RWPE1 (cell line): Measurements from ENCODE around the gene TIE1.

Experiments
- CTCF ChIA-PET: fragments of 350-600 bp; sonication (Branson Sonifier 250); formaldehyde crosslinking; extraction: SDS; loops from one replicate; lab custom pipeline; 2021; lab: Yijun Ruan, JAX
- POLR2A ChIA-PET: fragments of 400-600 bp; formaldehyde crosslinking; extraction: SDS; loops from one replicate; lab custom pipeline; 2020; ENCODE audit warnings: antibody characterized with exemption; ENCODE audit not compliant: low non-redundant PET; lab: Yijun Ruan, JAX
- DNase-seq: peaks from one replicate; pipeline ENCODE4 v3.0.0; 2012; ENCODE audit warnings: low spot score
- H3K27ac ChIP-seq: fragments of 450-650 bp; 2 replicates; pipeline ENCODE4 v1.5.1; 2017
- CTCF ChIP-seq: fragments of 450-650 bp; conservative IDR thresholded peaks from 2 replicates; pipeline ENCODE4 v1.5.1; 2017; ENCODE audit warnings: low read depth, mild to moderate bottlenecking

The TIE1 gene

GRCh38 chr1:43365678-43366077 is 64.9 kb downstream of the TIE1 start:
- H3K27ac ChIP-seq, result peak overlapping the region; percentile 96
- POLR2A ChIA-PET, result no interaction called here
- CTCF ChIA-PET, result interaction anchor here (1.3 kb wide), 1 partner anchor 80 kb away, joined by 4 read pairs; the partner anchor contains the start of gene C1orf210
- no peak for TF ChIP-seq CTCF
- no peak for DNase-seq

GRCh38 chr1:43366179-43366578 is 65.4 kb downstream of the TIE1 start:
- ChIA-PET CTCF (interaction anchor here (1.3 kb wide), 1 partner anchor 80 kb away, joined by 4 read pairs; the partner anchor contains the start of gene C1orf210), POLR2A (no interaction called here)
- TF ChIP-seq CTCF, result no peak
- peak overlapping the region; percentile 96 for H3K27ac ChIP-seq
- DNase-seq, result peak; percentile 73

GRCh38 chr1:43366601-43367025 is 65.8 kb downstream of the TIE1 start:
- CTCF ChIA-PET, result interaction anchor here (1.3 kb wide), 1 partner anchor 81 kb away, joined by 4 read pairs; the partner anchor contains the start of gene C1orf210
- TF ChIP-seq CTCF, result no peak
- H3K27ac ChIP-seq, result peak overlapping the region; percentile 96
- POLR2A ChIA-PET, result no interaction called here
- no peak for DNase-seq

- DNase-seq, result peak; percentile 75
- ChIA-PET POLR2A (interaction anchor here (1.2 to 1.4 kb wide), 2 partner anchors 9 to 87 kb away, joined by 5 to 7 read pairs; partner anchors contain the start of genes CDC20 and HYI), CTCF (interaction anchor here (1.0 to 1.7 kb wide), 3 partner anchors 9 to 82 kb away, joined by 3 to 6 read pairs (median 4); partner anchors contain the start of gene C1orf210)
- TF ChIP-seq CTCF, result no peak
- H3K27ac ChIP-seq, result peak overlapping the region; percentile 96
These were observed 66.5 kb downstream of the TIE1 start for GRCh38 chr1:43367026-43367903.

GRCh38 chr1:43367904-43368645 is 67.3 kb downstream of the TIE1 start, which contains the start of gene ELOVL1:
Gene ELOVL1, minus strand, starts transcription at chr1:43368011. Its CDS starts 2,402 bp downstream, at chr1:43365609.
- ChIA-PET CTCF (interaction anchor here (1.0 to 1.7 kb wide), 3 partner anchors 10 to 141 kb away, joined by 3 to 6 read pairs (median 4); no protein-coding TSS in a partner anchor), POLR2A (interaction anchor here (1.0 to 1.4 kb wide), 3 partner anchors 10 to 86 kb away, joined by 4 to 7 read pairs (median 5); partner anchors contain the start of genes CDC20 and HYI)
- peak within 1 kb of the TSS; percentile 96 for H3K27ac ChIP-seq
- no peak; the same call in 1 of the 2 replicates for TF ChIP-seq CTCF
- DNase-seq, result peak; percentile 86
